Mammary epithelial cell (primary cell): ENCODE measurements around the gene SMIM38.

Source experiments
- CTCF ChIP-seq, 2 donors: IDR thresholded peaks in 1 of 2; conservative IDR thresholded peaks in 1 of 2; 2 replicates each; pipeline ENCODE4 v1.5.1; 2011 to 2012; ENCODE audit warnings: inconsistent platforms in 2 of 2, low read length in 2 of 2, mild to moderate bottlenecking in 2 of 2, control low read depth in 1 of 2, low read depth in 1 of 2; ENCODE audit not compliant: insufficient read depth in 1 of 2; ENCODE audit errors: extremely low read depth in 1 of 2
- EZH2 ChIP-seq: IDR thresholded peaks from 2 replicates; pipeline ENCODE4 v1.6.1; 2012; ENCODE audit warnings: low read length, inconsistent platforms, borderline replicate concordance

- TF ChIP-seq EZH2 (no peak), CTCF (conservative IDR thresholded peaks at IDR 0.05 in 1 of 2, IDR thresholded peaks at IDR 0.05 in 1 of 2; ENCODE audit: extremely low read depth in 1 of 2, insufficient read depth in 1 of 2, low read depth in 1 of 2, low read length in 2 of 2) (no peak)
Observed at GRCh38 chr11:69140635-69141034, 15.1 kb upstream of the SMIM38 start.
